Colon (tissue), 2 donors: ENCODE data around the gene NFKBIE.

Experiments used
- FAIRE-seq: peaks from 2 replicates; lab custom pipeline; 2012; peaks lifted over from hg19 to GRCh38; lab: Jason Lieb, UNC
- donor health status: control.
- donor health status: control.

The NFKBIE gene

DNA sequence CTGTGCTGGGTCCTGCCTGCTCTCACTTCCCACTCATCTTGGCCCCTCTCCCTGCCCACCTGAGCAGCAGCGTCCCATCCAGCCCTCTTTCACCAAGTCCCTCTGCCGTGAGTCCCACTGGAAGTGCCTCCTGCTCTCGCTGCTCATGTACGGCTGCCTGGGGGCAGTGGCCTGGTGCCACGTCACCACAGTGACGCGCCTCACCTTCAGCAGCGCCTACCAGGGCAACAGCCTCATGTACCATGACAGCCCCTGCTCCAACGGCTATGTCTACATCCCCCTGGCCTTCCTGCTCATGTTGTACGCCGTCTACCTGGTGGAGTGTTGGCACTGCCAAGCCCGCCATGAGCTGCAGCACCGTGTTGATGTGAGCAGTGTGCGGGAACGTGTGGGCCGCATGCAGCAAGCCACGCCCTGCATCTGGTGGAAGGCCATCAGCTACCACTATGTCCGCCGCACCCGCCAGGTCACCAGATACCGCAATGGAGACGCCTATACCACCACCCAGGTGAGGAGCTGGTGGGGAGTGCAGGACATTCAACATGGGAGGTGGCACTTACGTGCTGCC, 7.7 kb upstream of the NFKBIE start:
- FAIRE-seq, result no peak

DNA sequence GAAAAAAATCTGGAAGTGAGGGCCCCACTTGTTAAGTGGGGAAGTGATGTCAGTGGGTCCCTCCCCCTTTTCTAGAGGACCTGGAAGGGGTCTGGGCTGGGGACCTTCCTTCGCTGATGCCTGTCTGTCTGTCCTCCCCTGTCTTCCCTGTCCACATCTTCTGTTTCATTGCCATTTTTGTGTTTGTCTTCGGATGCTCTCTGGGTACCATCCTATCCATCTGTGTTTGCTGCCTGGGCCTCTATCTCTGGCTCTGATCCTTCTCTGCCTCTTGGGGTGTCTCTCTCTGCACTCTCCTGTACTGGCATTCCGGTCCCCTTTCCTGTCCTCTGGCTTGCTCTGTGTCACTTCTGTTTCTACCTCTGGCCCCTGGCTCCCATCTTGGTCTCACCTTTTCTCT, 7.2 kb upstream of the NFKBIE start:
- FAIRE-seq, result no peak

DNA sequence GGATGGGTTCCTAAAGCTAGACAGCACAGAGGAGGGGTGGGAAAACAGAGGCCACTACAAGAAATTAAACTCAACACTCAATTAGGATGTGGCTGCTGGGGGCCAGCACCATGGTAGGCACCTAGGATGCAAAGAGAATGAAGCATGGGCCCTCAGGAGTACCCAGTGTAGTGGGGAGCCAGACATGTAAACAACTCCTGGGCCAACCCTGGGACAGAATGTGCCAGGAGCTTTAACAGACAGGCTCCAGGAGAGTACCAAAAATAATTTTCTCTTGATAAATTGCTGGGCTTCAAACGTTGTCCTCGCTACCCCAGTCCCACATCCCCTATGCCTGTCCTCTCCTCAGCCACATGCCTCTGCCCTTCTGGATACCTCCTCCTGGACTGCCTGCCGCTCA, 6.6 kb upstream of the NFKBIE start:
- FAIRE-seq, result no peak

DNA sequence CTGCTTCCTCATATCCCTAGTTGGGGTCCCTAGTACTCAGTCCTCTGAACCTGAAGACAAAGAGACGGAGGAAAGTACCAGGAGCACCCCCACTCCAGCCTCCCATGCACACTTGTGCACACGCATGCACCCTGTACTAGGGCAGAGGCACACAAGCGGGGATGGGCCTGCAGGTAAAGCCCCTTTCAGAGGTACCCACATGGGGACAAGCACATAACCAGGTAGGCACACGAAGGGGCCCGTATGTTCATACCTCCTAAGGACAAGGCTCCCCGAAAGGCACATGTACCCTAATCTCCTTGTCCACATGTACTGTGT, 6.0 kb upstream of the NFKBIE start:
- no peak for FAIRE-seq

- no peak for FAIRE-seq
Observed at GRCh38 chr6:44270526-44271405, 5.4 kb upstream of the NFKBIE start.

DNA sequence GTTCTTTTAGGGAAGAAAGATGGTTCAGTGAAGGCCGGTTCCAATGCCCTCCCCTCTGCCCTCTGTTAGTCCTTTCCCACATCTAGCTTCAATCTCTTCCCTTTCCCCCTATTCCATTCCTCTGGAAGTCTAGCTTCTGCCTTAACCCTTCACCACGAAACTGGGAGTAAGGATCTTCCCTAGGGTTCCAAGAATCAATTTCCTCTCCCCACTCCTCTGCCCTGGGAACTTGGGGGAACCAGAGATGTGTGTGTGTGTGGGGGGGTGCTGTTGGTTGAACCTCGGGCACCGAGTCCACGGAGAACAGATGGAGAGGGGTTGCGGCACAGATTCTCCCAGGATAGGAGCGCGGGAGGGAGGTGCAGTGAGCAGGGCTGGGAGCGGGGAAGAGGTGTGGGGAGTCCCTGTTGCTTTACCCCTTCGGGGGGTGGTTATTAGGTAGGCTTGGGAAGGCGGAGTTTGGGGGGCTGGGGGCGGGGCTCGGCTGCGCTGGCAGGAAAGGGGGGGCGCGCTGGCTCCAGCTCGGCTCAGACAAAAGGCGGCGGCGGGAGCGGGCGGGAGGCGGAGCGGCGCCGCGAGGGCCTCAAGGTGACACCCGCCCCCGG, 4.7 kb upstream of the NFKBIE start, which contains the start of gene TMEM151B:
TSS of gene TMEM151B (plus strand) at position 530 of the 605 bp plus-strand sequence. CDS start 293 bp downstream, outside the sequence.
- no peak for FAIRE-seq

- no peak for FAIRE-seq
Observed at GRCh38 chr6:44269178-44269920, 4.0 kb upstream of the NFKBIE start.

DNA sequence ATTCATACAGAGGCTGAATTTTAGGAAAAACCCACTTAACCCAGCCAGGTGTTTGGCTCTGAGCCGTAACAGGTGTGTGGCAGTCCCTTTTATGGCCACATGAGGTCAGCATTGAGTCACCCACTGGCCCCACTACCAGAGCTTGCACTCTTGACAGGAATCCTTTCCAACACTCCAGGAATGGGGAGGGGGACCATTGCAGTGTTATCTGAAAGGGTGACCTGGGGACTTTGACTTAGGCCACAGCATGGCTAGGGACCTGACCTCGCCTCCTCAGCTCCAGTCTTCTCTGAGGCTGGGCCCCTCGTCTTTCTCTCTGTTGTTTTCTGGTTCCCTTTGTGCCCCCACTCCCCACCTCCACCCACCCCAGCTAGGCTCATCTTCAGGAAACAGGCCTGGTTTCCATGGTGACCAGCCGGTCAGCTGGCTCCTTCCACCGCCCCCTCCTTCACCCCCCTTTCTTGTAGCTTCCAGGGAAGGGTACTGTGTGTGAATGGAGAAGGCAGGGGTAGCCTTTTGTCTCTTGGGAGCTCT, 2.8 kb upstream of the NFKBIE start:
- FAIRE-seq, result no peak

- FAIRE-seq, result no peak
Observed at GRCh38 chr6:44267252-44267651, 1.9 kb upstream of the NFKBIE start.

DNA sequence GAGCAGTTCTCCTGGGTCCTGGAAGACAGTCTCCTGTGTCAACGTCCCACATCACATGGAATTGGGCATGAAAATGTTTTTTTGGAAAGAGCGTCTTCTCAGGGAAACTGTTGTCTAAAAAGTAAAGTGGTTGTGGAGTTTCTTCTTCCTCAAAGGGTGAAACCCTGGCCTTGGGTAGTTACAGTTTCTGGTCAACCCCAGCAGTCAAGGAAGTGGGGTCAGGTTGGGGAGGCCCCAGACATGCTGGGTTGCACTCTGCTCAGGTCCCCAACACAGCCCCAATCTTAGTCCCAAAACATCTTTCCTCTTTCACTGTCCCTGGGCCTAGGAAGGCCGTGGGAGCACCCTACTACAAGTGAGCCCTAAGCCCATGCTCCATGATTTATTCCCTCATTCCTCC, 996 bp upstream of the NFKBIE start:
- FAIRE-seq, result no peak

DNA sequence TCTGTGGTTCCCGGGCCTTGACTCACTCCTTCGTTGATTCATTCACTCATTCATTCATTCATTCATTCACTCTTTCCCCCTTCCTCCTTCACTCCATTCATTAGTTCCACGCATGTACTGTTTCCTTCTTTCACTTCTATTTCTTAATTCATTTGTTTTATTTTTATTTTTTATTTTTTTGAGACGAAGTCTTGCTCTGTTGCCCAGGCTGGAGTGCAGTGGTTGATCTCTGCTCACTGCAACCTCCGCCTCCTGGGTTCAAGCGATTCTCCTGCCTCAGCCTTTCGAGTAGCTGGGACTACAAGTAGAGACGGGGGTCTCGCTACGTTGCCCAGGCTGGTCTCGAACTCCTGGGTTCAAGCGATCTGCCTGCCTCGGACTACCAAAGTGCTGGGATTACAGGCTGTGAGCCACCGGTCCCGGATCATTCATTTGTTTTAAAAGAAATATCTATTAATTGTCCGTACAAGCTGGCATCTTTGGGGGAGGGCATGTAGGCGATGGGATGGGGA, 427 bp upstream of the NFKBIE start:
- FAIRE-seq, result no peak

- no peak for FAIRE-seq
Observed at GRCh38 chr6:44264154-44265006, 971 bp downstream of the NFKBIE start.

DNA sequence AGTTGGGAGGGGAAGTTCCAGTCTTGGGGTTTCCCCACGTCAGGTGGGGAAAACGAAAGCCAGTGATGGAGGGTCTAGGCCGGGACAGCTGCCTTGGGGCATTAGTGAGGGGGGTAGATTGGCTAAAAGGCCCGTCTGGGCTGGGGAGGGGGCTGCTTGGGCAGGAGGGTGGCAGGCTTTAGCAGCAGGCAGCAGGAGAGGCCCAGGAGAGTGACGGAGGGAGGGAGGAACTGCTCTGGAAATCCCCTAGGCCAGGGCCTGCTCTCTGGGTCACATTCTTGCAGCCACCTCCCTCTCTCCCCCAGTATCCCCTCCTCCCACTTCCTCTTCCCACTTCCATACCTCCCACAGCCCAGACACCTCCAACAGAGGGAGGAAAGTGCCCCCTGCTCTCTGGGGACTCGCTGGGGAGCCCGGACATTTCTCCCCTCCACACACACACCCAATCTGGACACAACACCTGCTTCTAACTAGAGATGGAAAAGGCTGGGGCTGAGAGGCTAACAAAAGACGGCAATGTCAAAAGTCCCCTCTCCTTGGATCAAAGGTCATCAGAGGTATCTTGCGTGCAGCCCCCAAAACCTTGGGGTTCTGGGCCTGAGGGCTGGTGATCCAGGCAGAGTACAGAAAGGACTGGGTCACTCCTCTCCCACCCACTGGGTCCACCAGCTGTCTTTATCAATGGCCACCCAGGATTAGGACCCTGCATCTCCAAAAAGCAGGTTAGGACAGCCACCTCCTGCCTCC, 1.8 kb downstream of the NFKBIE start:
- no peak for FAIRE-seq

- FAIRE-seq, result no peak
Observed at GRCh38 chr6:44262467-44263353, 2.6 kb downstream of the NFKBIE start.

- FAIRE-seq, result no peak
Observed at GRCh38 chr6:44261581-44261980, 3.8 kb downstream of the NFKBIE start.

GRCh38 chr6:44260451-44261297, 4.7 kb downstream of the NFKBIE start:
- FAIRE-seq, result no peak

DNA sequence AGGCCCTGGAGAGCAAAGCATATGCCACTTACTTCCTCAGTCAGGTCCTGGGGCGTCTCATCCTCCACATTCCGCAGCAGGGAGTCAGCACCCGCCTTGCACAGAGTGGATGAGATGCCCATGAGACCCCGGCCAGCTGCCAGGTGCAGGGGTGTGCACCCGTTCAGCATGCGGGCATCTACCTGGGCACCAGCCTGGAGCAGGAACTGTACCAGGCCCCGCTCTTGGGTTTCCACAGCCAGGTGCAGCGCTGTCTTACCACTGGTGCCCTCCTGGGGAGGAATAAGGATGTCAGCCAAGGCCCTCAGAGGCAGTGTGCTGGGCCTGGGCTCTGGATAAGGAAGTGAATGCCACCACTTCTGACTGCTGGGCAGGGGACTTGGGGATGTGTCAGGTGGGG, 5.3 kb downstream of the NFKBIE start:
- FAIRE-seq, result no peak

- FAIRE-seq, result no peak
Observed at GRCh38 chr6:44258921-44259320, 6.4 kb downstream of the NFKBIE start.
